PC-3 (cell line): ENCODE measurements around the gene TMEM218. TPM values are rescaled to one million over a fixed set of nuclear protein-coding genes. Genes with fewer than 3 reads are reported as not detected.

Source experiments
- ATAC-seq: fragments of 200-7000 bp; cut with Tn5 transposase; 2 replicates; pipeline ENCODE4 v1.9.1; 2020; ENCODE audit warnings: mild to moderate bottlenecking, moderate library complexity
- BruUV-seq: library from RNA; stranded (reverse); fragments of 400-500 nt; replicated peaks from 2 replicates; lab custom pipeline; 2021; lab: Mats Ljungman, UMichigan
- CTCF ChIA-PET: fragments of 300-600 bp; sonication (Branson Sonifier 250); formaldehyde crosslinking; loops from one replicate; lab custom pipeline; 2022; ENCODE audit warnings: antibody characterized with exemption; lab: Charles Lee
- POLR2A ChIA-PET: fragments of 300-600 bp; sonication (Branson Sonifier 250); formaldehyde crosslinking; loops from one replicate; lab custom pipeline; 2022; ENCODE audit warnings: antibody characterized with exemption; ENCODE audit not compliant: unreplicated experiment; lab: Charles Lee
- DNase-seq: peaks from one replicate; pipeline ENCODE4 v3.0.0-alpha.2; 2015
- H2AFZ ChIP-seq: fragments of 300-600 bp; sonication (generic); 2 replicates; pipeline ENCODE4 v1.6.0; 2016; ENCODE audit warnings: antibody characterized with exemption, low read length
- H3F3A ChIP-seq: fragments of 300-600 bp; sonication (generic); one replicate; pipeline ENCODE4 v1.6.0; 2017; ENCODE audit warnings: antibody characterized with exemption, low read length, control low read depth, mild to moderate bottlenecking; ENCODE audit not compliant: unreplicated experiment
- H3K27ac ChIP-seq: fragments of 300-600 bp; sonication (generic); 2 replicates; pipeline ENCODE4 v1.5.1; 2016; ENCODE audit warnings: mild to moderate bottlenecking, low read length
- H3K27me3 ChIP-seq: fragments of 300-600 bp; sonication (generic); 2 replicates; pipeline ENCODE4 v1.6.1; 2016; ENCODE audit warnings: low read length, mixed read lengths
- H3K36me3 ChIP-seq: fragments of 300-600 bp; sonication (generic); 2 replicates; pipeline ENCODE4 v1.6.1; 2016; ENCODE audit warnings: low read depth, mixed run types, low read length, mixed read lengths
- H3K4me1 ChIP-seq: fragments of 300-600 bp; sonication (generic); 2 replicates; pipeline ENCODE4 v1.5.1; 2016; ENCODE audit warnings: low read length; ENCODE audit not compliant: insufficient read depth
- H3K4me2 ChIP-seq: fragments of 300-600 bp; sonication (generic); 2 replicates; pipeline ENCODE4 v1.6.0; 2016; ENCODE audit warnings: low read length
- H3K4me3 ChIP-seq: fragments of 300-600 bp; sonication (generic); 2 replicates; pipeline ENCODE4 v1.5.1; 2016; ENCODE audit warnings: mild to moderate bottlenecking, low read length, mixed read lengths
- H3K79me2 ChIP-seq: fragments of 300-600 bp; sonication (generic); 2 replicates; pipeline ENCODE4 v1.6.1; 2017; ENCODE audit warnings: low read length, mixed read lengths
- H3K9ac ChIP-seq: fragments of 300-600 bp; sonication (generic); 2 replicates; pipeline ENCODE4 v1.6.0; 2016; ENCODE audit warnings: mild to moderate bottlenecking, low read length
- H3K9me2 ChIP-seq: fragments of 300-600 bp; sonication (generic); replicated peaks from 2 replicates; pipeline ENCODE4 v1.6.1; 2016; ENCODE audit warnings: mixed run types, low read length, mixed read lengths
- H3K9me3 ChIP-seq: fragments of 300-600 bp; sonication (generic); 2 replicates; pipeline ENCODE4 v1.6.1; 2016; ENCODE audit warnings: low read length, mixed read lengths
- H4K20me1 ChIP-seq: fragments of 300-600 bp; sonication (generic); 2 replicates; pipeline ENCODE4 v1.6.1; 2016; ENCODE audit warnings: low read length, mixed read lengths
- CTCF ChIP-seq: fragments of 300-600 bp; sonication (generic); conservative IDR thresholded peaks from 2 replicates; pipeline ENCODE4 v1.5.1; 2017; ENCODE audit warnings: antibody characterized with exemption, low read depth, mild to moderate bottlenecking, low read length
- EZH2 ChIP-seq: fragments of 300-600 bp; sonication (generic); IDR thresholded peaks from one replicate; pipeline ENCODE4 v1.6.1; 2017; ENCODE audit warnings: antibody characterized with exemption, mild to moderate bottlenecking, low read length; ENCODE audit not compliant: unreplicated experiment
- EZH2phosphoT487 ChIP-seq: fragments of 300-600 bp; sonication (generic); IDR thresholded peaks from 2 replicates; pipeline ENCODE4 v1.6.1; 2018; ENCODE audit warnings: mild to moderate bottlenecking, antibody characterized with exemption, low read length, borderline replicate concordance
- intact Hi-C: fragments of 100-400 bp; cut with micrococcal nuclease; formaldehyde crosslinking; loops from 2 replicates; pipeline ENCODE4 v1.9.0; 2023
- total RNA-seq: library from RNA; depleted of rRNA; stranded (reverse); fragments of >200 nt; gene quantifications from 2 replicates; pipeline ENCODE4 v1.2.3, GENCODE V29; 2014; rRNA removed

The TMEM218 gene
- total RNA-seq, 1 experiment from 2014 or later, result 37.0 TPM

- TF ChIP-seq EZH2 (no peak), CTCF (no peak), EZH2phosphoT487 (no peak)
- Histone ChIP-seq H3F3A (no peaks in the 10 kb centered on the region), H3K4me2 (no peak overlapping the region), H3K79me2 (no peaks in the 10 kb centered on the region), H3K36me3 (no peaks in the 10 kb centered on the region), H2AFZ (no peak overlapping the region), H3K4me3 (no peak overlapping the region), H3K27me3 (no peaks in the 10 kb centered on the region), H3K4me1 (no peaks in the 10 kb centered on the region), H3K9ac (no peak overlapping the region), H3K9me2 (no peaks in the 10 kb centered on the region), H3K9me3 (no peaks in the 10 kb centered on the region), H4K20me1 (no peaks in the 10 kb centered on the region), H3K27ac (no peak overlapping the region)
- DNase-seq (peak; percentile 43), ATAC-seq (peak; percentile 20; the same call in 1 of the 2 replicates)
- intact Hi-C loops, result no loop called here
- ChIA-PET CTCF (no interaction called here), POLR2A (no interaction called here)
- no TSS peak for BruUV-seq
Observed at GRCh38 chr11:125053167-125053566, 58.3 kb downstream of the TMEM218 start.

GRCh38 chr11:125052047-125052446, 59.4 kb downstream of the TMEM218 start:
- H3K36me3 ChIP-seq, result no peaks in the 10 kb centered on the region
- POLR2A ChIA-PET, result no interaction called here
- no TSS peak for BruUV-seq
- no peak overlapping the region for H2AFZ ChIP-seq
- TF ChIP-seq EZH2phosphoT487, result no peak
- no peak overlapping the region for H3K27ac ChIP-seq
- no peak overlapping the region for H3K4me2 ChIP-seq
- H3K79me2 ChIP-seq, result no peaks in the 10 kb centered on the region
- H3K27me3 ChIP-seq, result no peaks in the 10 kb centered on the region
- H4K20me1 ChIP-seq, result no peaks in the 10 kb centered on the region
- intact Hi-C loops, result no loop called here
- no peak overlapping the region for H3K4me3 ChIP-seq
- H3K9me2 ChIP-seq, result no peaks in the 10 kb centered on the region
- DNase-seq, result no peak
- H3K4me1 ChIP-seq, result no peaks in the 10 kb centered on the region
- no peak for ATAC-seq
- H3K9ac ChIP-seq, result no peak overlapping the region
- H3F3A ChIP-seq, result no peaks in the 10 kb centered on the region
- CTCF ChIA-PET, result no interaction called here
- no peaks in the 10 kb centered on the region for H3K9me3 ChIP-seq

- no peaks in the 10 kb centered on the region for H3K79me2 ChIP-seq
- no peak overlapping the region for H2AFZ ChIP-seq
- no TSS peak for BruUV-seq
- H3K36me3 ChIP-seq, result no peaks in the 10 kb centered on the region
- no peak for TF ChIP-seq CTCF
- TF ChIP-seq EZH2, result no peak
- TF ChIP-seq EZH2phosphoT487, result no peak
- H3K4me1 ChIP-seq, result no peaks in the 10 kb centered on the region
- no peak for DNase-seq
- no peak overlapping the region for H3K9ac ChIP-seq
- H3K27me3 ChIP-seq, result no peaks in the 10 kb centered on the region
- no peak overlapping the region for H3K27ac ChIP-seq
- H3K9me2 ChIP-seq, result no peaks in the 10 kb centered on the region
- H4K20me1 ChIP-seq, result no peaks in the 10 kb centered on the region
- intact Hi-C loops, result no loop called here
- H3K4me3 ChIP-seq, result no peak overlapping the region
- H3F3A ChIP-seq, result no peaks in the 10 kb centered on the region
- CTCF ChIA-PET, result no interaction called here
- POLR2A ChIA-PET, result no interaction called here
- no peaks in the 10 kb centered on the region for H3K9me3 ChIP-seq
- H3K4me2 ChIP-seq, result no peak overlapping the region
- ATAC-seq, result no peak
Observed at GRCh38 chr11:125049164-125049792, 62.1 kb downstream of the TMEM218 start.

Other genes starting within 250 kb of the TMEM218 start
- 18.5 and 26.6 TPM in 2 replicates for gene ROBO3, start 246.2 kb downstream of the TMEM218 start, total RNA-seq
- gene ROBO4, start 213.8 kb downstream of the TMEM218 start, total RNA-seq, result 1.6 and 9.7 TPM in 2 replicates
- gene HEPN1, start 192.4 kb downstream of the TMEM218 start, total RNA-seq, result not detected in 2 replicates
- 0.11 TPM in 1 of 2 replicates, not detected in the other for gene HEPACAM, start 175.6 kb downstream of the TMEM218 start, total RNA-seq
- gene CCDC15, start 157.4 kb downstream of the TMEM218 start, total RNA-seq, result 8.6 and 11.4 TPM in 2 replicates
- gene SLC37A2, start 48.3 kb downstream of the TMEM218 start, total RNA-seq, result 9.0 and 10.2 TPM in 2 replicates
- 0.12 TPM in 1 of 2 replicates, not detected in the other for gene PKNOX2, start 53.1 kb upstream of the TMEM218 start, total RNA-seq